ENCODE results near the gene MSLN. TPM values are rescaled to one million over a fixed set of nuclear protein-coding genes. Genes with fewer than 3 reads are reported as not detected.

The MSLN gene
- total RNA-seq, 2 donors from 2014 or later: 0.74 to 7.3 TPM

DNA sequence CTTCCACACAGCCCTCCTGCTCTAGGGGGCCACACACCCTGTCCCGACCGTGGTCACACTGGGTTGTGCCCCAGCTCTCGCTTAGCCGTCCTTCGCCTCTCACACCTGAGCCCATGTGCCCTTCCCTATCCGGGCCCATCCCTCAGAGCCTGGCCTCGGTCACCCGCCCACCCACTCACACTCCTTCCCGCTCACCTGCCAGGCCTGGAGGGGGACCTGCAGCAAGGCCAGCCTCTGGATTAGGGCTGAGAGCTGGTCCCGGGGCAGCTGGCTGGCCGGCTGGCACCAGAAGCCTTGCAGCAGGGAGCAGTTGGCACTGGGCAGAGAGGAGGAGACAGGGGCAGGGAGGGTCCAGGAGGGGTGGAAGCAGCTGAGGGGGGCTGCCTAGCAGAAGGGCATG is 17.9 kb downstream of the MSLN start:
- no peak for DNase-seq (ENCODE audit: low spot score)
- TF ChIP-seq CTCF (IDR thresholded peaks at IDR 0.05) (no peak), POLR2A (IDR thresholded peaks at IDR 0.05) (no peak), POLR2AphosphoS5 (IDR thresholded peaks at IDR 0.05) (no peak)
- intact Hi-C loops (cut with DNase I): no loop called here
- Histone ChIP-seq H3K36me3 (no peaks in the 10 kb centered on the region), H3K27ac (no peak overlapping the region), H3K9me3 (no peaks in the 10 kb centered on the region), H3K27me3 (replicated peaks; ENCODE audit: insufficient read depth) (peaks cover 15% of the 10 kb centered on the region), H3K4me1 (replicated peaks) (no peaks in the 10 kb centered on the region), H3K4me3 (no peak overlapping the region)
- WGBS: 81% methylated on average over 11 of the region's 11 CpGs

GRCh38 chr16:778909-779527 is 18.5 kb downstream of the MSLN start:
- DNase-seq (ENCODE audit: low spot score): no peak
- Histone ChIP-seq H3K9me3 (no peaks in the 10 kb centered on the region), H3K36me3 (no peaks in the 10 kb centered on the region), H3K4me3 (no peak overlapping the region), H3K27ac (no peak overlapping the region), H3K4me1 (replicated peaks) (no peaks in the 10 kb centered on the region), H3K27me3 (replicated peaks; ENCODE audit: insufficient read depth) (peaks cover 15% of the 10 kb centered on the region)
- WGBS: 83% methylated on average over 6 of the region's 6 CpGs
- TF ChIP-seq POLR2AphosphoS5 (IDR thresholded peaks at IDR 0.05): no peak
- no peak for TF ChIP-seq CTCF (IDR thresholded peaks at IDR 0.05)
- intact Hi-C loops (cut with DNase I): no loop called here

DNA sequence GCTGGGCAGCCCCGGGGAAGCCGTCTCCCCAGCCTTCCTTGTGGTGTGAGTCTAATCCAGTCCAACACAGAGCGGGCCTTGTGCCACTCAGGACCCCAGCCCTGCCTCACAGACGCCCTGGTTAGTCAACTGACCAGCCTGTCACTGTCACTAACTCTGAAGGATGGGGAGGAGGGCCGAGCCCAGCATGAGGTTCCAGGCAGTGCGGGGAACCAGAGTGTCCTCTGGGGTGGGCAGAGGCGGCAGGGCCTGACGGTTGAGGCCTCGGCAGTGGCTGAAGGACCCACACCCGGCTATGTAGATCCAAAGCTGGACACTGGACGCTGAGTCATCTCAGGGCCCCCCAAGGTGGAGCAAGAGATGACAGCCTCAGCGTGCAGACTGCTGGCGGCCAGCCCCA is 19.0 kb downstream of the MSLN start:
- Histone ChIP-seq H3K36me3 (no peaks in the 10 kb centered on the region), H3K4me3 (no peak overlapping the region), H3K4me1 (replicated peaks) (no peaks in the 10 kb centered on the region), H3K27me3 (replicated peaks; ENCODE audit: insufficient read depth) (peaks cover 15% of the 10 kb centered on the region), H3K9me3 (no peaks in the 10 kb centered on the region), H3K27ac (no peak overlapping the region)
- intact Hi-C loops (cut with DNase I): no loop called here
- WGBS: 72% methylated on average over 11 of the region's 13 CpGs
- DNase-seq (ENCODE audit: low spot score): no peak
- TF ChIP-seq POLR2A (IDR thresholded peaks at IDR 0.05) (no peak), POLR2AphosphoS5 (IDR thresholded peaks at IDR 0.05) (no peak), CTCF (IDR thresholded peaks at IDR 0.05) (no peak)

- no peak for TF ChIP-seq POLR2A (IDR thresholded peaks at IDR 0.05)
- TF ChIP-seq POLR2AphosphoS5 (IDR thresholded peaks at IDR 0.05): no peak
- TF ChIP-seq CTCF (IDR thresholded peaks at IDR 0.05): no peak
- intact Hi-C loops (cut with DNase I): no loop called here
- H3K27ac ChIP-seq: no peak overlapping the region
- no peak for DNase-seq (ENCODE audit: low spot score)
- H3K9me3 ChIP-seq: no peaks in the 10 kb centered on the region
- WGBS: 85% methylated on average over 16 of the region's 16 CpGs
- H3K36me3 ChIP-seq: no peaks in the 10 kb centered on the region
- H3K4me3 ChIP-seq: no peak overlapping the region
- H3K4me1 ChIP-seq (replicated peaks): no peaks in the 10 kb centered on the region
- peaks cover 15% of the 10 kb centered on the region for H3K27me3 ChIP-seq (replicated peaks; ENCODE audit: insufficient read depth)
Measured at GRCh38 chr16:780296-780695, 19.8 kb downstream of the MSLN start.

DNA sequence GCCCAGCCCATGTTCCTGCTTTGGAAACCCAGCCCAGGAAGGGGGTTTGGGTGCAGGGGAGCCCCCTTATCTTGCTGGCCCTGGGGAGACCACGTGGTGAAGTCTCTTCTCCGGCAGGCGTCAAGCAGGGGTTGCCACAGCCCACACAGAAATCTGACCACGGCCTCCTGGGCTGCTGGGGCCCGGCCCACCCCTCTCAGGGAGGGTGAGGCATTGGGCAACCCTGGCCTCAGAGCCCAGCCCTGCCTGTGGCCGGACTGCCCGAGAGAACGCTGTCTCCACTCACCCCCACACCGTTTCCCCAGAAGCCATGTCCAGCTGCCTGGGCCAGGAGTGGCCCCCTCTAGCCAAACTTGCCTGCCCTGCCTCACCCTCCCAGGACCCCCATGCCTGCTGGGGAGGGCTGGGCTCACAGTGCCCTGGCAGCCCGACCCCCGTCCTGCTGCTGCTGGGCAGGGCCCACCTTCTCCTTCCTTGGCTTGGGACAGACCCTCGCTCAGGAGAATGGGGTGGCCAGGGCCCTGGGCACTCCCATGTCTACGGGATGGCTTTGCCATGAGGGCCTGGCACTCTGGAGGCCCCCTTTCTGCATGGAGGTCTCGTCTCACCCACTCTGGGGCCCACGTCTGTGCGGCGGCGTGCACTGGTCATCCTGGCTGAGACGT is 20.9 kb downstream of the MSLN start:
- H3K4me3 ChIP-seq: no peak overlapping the region
- H3K27ac ChIP-seq: no peak overlapping the region
- no peak for DNase-seq (ENCODE audit: low spot score)
- peaks cover 15% of the 10 kb centered on the region for H3K27me3 ChIP-seq (replicated peaks; ENCODE audit: insufficient read depth)
- TF ChIP-seq CTCF (IDR thresholded peaks at IDR 0.05) (no peak), POLR2A (IDR thresholded peaks at IDR 0.05) (no peak)
- intact Hi-C loops (cut with DNase I): no loop called here
- WGBS: 71% methylated on average over 18 of the region's 19 CpGs
- H3K36me3 ChIP-seq: no peaks in the 10 kb centered on the region
- no peaks in the 10 kb centered on the region for H3K4me1 ChIP-seq (replicated peaks)
- H3K9me3 ChIP-seq: no peaks in the 10 kb centered on the region
